ENCODE measurements around the gene RHOH.
A peak's percentile ranks its signal among the peaks of the same experiment; 100 is the strongest.

The RHOH gene

GRCh38 chr4:40209401-40209800 is 12.6 kb downstream of the RHOH start:
- DNase-seq, result no peak

- no peak for DNase-seq
These were observed 13.9 kb downstream of the RHOH start for GRCh38 chr4:40210776-40211175.

DNA sequence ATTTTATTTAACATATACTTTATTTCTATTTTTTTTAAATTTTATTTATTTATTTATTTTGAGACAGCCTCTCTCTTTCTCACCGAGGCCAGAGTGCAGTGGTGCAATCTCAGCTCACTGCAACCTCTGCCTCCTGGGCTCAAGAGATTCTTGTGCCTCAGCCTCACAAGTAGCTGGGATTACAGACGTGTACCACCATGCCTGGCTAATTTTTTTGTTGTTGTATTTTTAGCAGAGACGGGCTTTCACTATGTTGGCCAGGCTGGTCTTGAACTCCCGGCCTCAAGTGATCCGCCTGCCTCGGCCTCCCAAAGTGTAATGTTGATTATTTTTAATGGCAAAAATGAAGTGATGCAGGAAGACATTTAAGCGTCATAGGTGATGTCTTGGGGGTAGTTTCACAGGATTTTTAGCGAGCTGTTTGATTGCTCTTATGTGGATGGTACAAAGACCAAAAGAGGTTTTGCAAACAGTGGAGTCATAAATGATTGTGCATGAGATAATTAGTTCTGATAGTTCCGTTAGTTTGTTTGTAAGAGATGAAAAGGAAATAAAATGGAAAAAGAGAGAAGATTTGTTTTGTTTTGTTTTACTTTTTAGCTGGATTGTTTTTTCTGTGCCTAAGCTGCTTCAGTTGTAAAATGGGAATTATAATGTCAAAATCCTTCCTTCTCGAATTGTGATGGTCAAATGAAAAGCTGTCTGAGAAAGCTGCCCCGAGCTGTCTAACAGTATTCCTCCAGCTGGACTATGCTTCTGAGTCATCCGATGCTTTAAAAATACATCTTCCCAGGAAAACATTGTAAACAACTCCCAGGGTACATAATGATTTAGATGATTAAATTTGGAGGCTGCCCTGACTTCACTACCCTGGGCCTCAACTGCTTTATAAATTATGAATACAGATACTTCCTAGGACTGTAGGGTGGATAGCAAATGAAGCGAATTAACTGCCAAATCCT is 14.7 kb downstream of the RHOH start:
- no peak for DNase-seq

DNA sequence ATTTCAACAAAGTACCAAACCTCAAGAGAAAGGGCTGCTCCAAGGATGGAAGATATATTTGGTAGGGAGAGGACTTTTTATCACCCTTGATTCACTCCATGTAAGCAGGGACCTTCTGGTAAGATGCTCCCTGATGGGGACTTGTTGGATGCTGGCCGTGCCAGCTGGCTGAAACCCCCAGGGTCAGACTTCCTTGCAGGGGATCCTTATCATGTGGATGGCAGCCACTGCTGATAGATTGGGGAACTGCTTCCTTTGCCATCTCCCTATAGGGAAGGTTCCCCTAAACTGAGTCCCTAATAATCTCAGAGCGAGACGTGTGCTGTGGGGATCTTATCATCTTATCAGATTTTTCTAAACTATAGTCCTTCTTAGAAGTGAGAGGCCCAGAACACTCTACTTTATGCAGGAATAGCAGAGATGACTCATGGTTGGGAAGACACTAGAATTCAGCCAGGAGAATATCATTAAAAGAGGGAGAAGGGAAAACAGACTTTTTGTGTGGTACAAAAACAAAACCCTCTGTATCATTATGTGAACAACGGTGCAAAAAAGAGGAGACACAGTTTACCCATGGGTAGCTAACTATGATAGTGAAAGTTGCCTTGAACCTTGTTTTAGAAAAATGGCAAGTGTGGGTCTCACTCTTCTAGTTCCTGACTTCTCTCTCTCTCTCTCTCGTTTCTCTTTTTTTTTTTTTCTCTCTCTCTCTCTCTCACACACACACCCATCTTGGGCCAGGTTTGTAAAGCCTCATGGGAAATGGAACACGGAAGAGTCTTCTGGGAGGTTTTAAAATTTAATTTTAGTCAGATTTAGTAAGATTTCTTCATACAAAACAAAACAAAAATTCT is 16.1 kb downstream of the RHOH start:
- DNase-seq, result no peak

GRCh38 chr4:40214038-40214437 is 17.2 kb downstream of the RHOH start:
- no peak for DNase-seq

GRCh38 chr4:40214661-40215418 is 18.0 kb downstream of the RHOH start:
- DNase-seq, result no peak

DNA sequence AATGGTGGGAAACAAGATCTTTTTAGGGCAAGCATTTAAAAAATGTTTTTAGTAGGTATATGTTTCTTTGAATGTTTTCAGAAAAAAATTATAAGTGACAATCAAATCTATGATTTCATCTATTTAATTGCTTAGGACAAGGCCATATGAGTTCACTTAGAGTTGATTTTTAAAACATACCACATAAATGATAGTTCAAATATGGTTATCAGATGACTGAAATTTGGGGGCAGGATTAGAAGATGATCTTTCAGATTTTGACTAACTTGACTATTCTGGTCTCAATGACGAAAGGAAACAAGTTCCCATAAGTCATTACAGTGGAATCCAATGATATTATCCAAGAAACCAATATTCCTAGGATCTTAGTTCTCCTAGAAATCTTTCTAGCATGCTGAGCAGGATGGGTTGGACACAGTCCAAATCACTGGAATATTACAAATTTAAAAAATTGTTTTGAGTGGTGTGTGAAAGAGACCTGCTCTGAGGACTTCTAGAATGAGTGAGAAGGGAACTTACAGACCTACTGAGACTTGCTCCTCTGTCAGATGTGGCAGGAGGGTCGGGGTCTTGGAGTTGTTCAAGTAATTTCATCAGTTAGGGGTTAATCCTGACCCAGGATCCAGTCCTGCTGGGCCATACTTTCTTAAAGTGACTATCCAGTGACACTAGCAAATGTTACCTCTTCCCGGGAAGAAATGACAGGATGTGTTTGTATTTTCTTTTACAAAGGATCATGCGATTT is 20.0 kb downstream of the RHOH start:
- DNase-seq, result no peak

DNA sequence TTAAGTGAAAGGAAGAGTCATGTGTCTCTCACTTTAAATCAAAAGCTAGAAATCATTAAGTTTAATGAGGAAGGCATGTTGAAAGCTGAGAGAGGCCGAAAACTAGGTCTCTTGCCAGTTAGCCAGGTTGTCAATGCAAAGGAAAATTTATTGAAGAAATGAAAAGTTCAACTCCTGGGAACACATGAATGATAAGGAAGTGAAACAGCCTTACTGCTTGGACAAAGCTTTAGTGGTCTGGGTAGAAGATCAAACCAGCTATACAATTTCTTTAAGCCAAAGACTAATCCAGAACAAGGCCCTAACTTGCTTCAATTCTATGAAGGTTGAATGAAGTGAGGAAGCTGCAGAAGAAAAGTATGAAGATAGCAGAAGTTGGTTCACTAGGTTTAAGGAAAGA is 24.9 kb downstream of the RHOH start:
- DNase-seq, result no peak

- DNase-seq, result no peak
These were observed 26.5 kb downstream of the RHOH start for GRCh38 chr4:40223343-40223742.

- no peak for DNase-seq
These were observed 27.6 kb downstream of the RHOH start for GRCh38 chr4:40224432-40224831.

DNA sequence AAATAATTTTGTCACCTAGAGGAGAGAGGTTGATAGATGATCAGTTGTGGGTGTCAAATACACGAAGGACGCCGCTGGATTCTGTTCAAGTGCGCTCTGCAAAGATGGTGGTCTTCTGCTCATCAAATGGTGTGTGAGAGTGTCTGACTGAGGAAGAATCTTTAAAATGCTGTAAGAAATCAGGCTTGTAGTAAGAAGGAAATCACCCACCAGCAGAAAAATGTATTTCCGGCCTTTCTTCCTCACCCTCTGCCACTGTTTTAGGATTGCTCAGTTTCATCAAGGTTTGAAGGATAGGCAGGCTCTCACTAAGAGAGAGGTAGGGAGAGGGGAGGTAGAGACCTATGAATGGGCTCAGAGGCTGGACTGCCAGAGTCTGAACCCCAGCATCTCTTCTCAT is 28.7 kb downstream of the RHOH start:
- no peak for DNase-seq

- no peak for DNase-seq
These were observed 30.5 kb downstream of the RHOH start for GRCh38 chr4:40227284-40227683.

GRCh38 chr4:40228497-40229365 is 31.9 kb downstream of the RHOH start:
- no peak for DNase-seq

DNA sequence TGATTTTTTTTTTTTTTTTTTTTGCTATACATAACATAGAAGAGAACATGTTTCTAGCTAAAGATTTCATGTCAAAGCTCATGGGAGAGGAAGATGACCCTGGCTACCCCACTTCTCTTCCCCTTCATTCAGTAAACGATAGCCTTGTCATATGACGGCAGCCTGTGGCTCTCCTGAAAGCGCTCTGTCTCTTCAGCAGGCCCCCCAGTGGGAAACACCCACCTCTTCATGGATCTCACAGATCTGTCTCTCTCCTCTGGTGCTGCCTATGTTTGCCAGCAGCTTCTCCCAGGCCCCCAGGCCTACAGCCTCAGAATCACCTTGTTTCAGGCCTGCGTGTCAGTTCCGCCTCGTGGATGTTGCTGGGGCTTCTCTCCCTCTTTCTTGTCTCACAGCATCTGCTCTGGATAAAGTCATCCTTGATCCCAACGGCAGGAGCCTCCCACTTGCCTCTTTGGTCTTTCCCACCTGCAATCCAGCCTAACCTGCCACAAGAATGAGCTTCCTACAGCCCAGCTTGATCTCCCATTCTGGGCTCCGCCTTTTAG is 34.6 kb downstream of the RHOH start:
- no peak for DNase-seq

- no peak for DNase-seq
These were observed 35.8 kb downstream of the RHOH start for GRCh38 chr4:40232610-40233009.

DNA sequence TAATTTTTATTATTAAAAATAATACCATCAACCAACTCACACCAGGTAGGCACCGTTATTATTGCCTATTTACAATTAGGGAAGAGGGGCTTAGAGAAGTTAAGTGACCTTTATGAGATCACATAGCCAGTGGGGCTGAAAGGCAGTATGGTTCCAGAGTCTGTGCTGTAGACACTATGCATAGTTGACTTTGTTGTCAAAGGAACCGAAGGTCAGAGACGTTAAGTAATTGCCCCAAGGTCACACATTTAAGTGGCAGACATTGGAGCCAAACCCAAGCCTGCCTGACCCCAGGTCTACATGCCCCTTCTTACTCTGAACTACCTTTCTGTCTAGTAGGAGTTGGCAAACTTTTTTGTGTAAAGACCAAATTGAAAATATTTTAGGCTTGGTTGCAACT is 36.4 kb downstream of the RHOH start:
- no peak for DNase-seq

- DNase-seq, result no peak
These were observed 37.7 kb downstream of the RHOH start for GRCh38 chr4:40234519-40235039.

DNA sequence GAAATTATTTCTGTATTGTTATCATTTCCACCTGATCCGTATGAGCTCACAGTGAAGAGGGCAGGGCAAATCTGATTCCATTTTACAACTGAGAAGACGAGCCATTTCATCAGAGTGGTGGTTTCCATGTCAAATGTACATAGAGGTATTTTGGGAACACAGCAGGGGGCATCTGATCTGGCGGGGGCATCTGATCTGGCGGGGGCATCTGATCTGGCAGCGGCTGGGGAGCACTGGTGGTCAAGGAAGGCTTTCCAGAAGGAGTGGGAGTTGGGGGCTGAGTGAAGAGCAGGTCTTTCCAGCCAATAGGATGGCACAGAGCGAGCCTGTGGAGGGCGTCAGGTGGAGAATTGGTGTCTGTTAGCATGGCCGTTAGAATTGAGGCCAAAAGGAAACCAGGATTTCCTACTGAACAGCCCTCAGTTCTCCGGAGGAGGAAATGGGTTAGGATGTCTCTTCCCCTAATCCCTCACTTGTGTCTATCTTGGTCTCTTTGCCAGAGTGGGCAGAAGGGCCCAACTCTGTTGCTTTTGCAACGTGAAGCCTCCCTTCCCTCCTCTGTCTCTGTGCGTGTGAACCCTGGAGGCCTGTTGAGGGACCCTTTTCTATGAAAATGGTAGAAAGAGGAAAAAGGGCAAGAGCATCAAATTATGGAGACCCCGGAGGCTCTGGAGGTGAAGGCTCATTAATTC is 41.3 kb downstream of the RHOH start:
- no peak for DNase-seq

DNA sequence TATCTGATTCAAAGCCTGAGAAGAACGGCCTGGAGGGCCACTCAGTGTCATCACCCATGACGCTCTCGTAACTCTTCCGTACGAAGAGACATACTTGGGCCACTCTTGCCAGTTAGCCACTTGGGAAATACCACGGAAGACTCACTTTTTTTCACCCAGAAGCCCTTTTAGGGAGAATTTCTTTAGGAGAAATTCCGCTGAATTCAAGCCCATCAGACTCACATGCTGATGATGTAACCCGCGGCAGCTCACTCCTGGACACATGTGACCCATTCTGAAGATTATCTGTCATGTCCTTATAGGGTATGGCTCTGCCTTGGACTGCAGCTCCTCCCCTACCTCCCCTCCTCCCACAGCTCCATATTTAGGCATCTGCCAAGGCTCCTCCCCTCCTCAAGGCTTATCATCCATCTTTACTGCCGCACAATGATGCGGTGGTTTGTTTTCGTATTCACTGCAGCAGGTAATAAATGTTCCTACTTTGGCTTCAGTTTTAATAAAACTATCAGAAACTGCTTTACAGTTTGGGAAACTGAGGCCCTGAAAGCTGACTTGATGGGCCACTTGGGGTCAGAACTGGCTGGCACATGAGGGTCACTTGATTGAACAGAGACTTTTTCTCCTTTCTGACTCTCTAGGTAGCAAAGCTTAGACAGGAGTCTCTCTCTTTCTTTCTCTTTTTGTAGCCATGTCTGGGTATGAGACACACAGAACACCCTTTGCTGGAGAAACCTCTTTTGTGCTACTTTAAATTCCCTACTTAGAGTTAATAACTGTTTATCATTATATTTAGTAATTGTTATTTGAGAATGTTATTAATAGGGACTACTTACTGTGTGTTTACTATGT is 42.1 kb downstream of the RHOH start:
- peak; percentile 39 for DNase-seq

Data from NCI-H2029 (cell line).